HG02642 (cell line): ENCODE data around the gene RAD50.

Experiments
- ATAC-seq: cut with Tn5 transposase; IDR thresholded peaks from one replicate; pipeline ENCODE4 v1.9.1; 2021; ENCODE audit warnings: mild to moderate bottlenecking; ENCODE audit not compliant: unreplicated experiment, poor library complexity

The RAD50 gene

DNA sequence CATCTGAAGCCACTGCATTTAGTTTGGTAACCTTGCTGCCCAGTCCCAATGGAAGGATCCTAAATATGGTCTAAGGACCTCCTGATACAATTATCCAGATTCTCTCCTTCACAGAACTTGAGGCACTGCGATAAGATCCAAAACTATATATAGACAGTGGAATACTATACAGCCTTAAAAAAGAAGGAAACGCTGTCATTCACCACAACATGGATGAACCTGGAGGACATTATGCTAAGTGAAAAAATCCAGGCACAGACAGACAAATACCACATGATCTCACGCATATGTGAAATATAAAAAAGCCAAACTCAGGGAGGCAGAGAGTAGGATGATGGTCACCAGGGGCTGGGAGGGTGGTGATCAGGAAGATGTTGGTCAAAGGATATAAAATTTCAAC is 114.2 kb downstream of the RAD50 start:
- no peak for ATAC-seq

DNA sequence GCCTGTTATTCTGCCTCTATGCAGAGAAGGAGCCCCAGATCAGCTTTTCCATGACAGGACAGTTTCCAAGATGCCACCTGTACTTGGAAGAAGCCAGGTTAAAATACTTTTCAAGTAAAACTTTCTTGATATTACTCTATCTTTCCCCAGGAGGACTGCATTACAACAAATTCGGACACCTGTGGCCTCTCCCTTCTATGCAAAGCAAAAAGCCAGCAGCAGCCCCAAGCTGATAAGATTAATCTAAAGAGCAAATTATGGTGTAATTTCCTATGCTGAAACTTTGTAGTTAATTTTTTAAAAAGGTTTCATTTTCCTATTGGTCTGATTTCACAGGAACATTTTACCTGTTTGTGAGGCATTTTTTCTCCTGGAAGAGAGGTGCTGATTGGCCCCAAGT is 116.7 kb downstream of the RAD50 start:
- no peak for ATAC-seq

DNA sequence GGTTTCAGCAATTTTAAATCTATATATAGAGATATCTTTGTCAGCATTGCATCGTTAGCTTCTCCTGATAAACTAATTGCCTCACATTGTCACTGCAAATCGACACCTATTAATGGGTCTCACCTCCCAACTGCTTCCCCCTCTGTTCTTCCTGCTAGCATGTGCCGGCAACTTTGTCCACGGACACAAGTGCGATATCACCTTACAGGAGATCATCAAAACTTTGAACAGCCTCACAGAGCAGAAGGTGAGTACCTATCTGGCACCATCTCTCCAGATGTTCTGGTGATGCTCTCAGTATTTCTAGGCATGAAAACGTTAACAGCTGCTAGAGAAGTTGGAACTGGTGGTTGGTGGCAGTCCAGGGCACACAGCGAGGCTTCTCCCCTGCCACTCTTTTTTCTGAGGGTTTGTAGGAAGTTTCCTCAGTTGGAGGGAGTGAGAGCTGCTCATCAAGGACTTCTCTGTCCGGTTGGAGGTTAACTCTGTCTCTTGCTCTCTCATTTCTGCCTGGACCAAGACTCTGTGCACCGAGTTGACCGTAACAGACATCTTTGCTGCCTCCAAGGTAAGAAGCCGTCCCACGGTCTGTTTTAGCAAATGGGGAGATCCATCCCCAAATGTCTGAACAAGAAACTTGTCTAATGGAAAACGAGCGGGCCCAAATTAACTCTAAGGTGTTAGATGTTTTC is 117.3 kb downstream of the RAD50 start, which contains the start of gene IL4:
IL4 (plus strand) TSS at position 51 of the 692 bp plus-strand sequence; CDS start at position 113, 62 bp downstream.
- ATAC-seq, result no peak

DNA sequence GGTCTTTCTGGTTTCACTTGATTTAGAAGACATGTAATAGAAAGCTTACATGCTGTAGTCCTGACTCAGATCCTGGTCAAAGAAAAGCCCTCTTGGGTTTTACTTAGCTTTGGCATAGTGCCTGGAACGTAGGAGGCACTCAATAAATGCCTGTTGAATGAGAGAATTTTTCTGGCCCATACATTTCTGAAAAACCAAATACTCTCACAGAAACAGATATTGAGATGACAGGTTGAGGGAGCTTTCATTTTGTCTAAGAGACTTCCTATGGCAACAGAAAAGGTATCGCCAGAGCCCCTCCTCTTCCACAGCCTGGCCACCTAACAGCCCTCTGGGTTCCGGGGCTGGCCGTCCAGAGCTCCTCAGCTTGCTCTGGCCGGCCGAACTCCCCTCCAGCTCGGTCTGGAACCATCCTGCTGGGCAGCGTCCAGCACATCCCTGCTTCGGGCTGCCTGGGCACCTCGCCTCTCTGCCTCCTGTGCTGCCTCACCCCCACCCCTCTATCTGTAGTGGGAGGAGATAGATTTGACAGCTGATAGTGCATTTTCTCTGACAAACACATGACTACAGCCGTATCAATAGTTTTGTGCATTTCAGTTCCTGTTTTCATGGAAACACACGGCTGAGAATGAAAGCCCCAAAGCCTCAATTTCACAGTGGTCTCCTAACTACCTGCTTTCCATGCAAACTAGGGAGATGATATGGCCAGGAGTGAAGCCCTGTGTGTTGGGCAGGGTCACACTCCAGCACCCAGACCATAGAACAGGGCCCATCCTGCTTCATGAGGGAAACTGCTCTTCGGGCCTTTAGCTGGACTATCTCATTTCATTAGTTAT is 118.1 kb downstream of the RAD50 start:
- peak; percentile 86 for ATAC-seq

DNA sequence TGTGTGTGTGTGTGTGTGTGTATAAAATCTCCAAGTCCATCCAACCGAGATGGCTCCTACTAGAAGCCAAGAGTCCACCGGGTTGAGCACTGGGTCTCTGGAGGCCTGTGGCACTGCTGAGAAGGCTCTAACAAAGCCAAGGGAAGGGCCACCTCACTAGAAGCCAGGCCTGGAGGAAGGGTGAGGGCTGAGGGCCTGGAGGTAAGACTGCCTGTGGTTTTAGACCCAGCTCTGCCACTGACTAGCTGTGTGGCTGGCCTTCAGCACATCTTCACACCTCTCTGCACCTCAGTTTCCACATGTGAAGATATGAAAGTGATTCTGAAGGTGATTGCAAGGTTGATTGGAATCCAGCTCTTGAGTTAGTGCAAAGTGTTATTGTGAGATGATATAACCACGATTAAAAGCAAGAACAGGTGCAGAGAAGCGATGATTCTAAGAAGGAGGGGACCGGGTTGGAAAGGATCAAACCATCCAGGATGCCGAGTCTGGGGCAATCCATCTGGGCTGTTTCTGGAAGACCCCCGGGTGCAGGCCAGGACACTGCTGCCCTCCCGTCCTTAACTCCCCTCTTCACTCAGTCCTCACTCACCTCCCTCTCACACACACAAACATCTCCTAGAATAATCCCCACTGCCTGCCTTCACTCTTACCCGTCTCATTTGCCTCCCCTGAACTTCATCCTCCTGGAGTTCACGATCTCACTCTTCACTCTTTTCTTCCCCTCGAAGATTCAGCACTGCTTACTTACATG is 119.3 kb downstream of the RAD50 start:
- no peak for ATAC-seq

DNA sequence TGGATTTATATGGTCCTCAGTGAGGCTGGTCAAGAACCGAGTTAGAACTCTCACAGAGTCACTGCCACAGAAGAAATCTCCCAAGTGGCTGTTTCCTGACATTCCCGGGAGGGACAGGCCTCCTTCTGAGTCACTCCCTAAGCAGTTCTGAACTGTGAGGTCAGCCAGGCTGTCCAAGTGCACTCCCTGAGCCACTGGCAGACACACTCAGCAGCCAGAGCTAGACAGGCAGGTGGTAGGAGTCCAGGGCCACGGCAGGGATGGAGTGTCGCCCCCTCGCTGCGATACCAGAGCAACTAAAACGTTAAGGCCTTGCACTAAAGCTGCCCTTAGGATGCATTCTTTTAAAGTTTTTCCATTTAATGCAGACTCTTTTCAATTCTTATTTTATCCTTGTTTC is 120.4 kb downstream of the RAD50 start:
- ATAC-seq, result no peak

DNA sequence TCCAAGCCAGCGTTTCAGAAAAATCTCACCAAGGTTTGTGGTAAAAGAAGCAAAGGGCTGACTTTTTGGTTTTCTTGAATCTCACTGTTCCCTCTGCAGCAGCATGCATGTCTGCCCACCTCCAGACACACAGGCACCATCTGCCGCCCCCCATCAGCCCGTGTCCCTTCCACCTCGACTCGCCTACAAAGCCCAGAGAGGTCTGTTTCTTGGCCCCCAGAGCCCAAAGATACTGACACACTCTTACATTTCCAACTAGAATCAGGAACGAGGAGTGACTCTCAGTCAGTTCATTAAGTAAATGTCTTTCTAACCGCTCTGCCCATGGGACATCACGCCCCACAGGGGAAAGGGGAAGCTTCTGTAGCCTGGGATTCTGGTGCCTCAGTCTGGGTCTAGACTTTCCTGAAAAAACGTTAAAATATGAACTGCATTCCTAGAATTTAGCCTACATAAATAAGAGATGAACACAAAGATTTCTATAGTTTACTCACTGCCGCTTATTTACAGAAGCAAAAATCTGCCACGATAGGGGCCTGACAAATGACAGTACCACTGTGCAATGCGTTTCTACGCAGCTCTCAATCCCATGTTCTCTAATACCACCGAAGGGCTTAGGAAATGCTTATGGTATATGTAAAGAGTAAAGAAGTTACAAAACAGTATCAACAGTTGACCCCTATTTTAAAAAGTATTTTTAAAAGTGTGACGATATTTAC is 121.1 kb downstream of the RAD50 start:
- ATAC-seq, result no peak

DNA sequence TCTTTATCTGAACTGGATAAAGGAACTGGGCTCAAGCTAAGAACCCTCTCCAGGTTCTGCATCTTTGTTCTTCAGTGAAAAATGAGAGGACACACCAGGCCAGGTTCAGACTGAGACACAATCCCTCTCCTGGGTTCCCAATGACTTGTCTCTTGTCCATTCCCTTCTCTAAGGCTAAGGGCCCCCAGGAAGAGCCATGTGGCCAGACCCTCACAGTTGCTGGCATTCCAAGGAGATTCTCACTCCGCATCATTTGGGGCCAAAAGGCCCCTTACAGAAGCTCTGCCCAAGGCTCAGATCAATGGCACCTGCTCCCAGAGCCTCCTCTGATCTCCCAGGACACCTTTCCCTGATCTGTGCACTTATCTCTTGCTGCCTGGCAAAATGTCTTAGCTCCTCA is 122.0 kb downstream of the RAD50 start:
- ATAC-seq, result no peak

DNA sequence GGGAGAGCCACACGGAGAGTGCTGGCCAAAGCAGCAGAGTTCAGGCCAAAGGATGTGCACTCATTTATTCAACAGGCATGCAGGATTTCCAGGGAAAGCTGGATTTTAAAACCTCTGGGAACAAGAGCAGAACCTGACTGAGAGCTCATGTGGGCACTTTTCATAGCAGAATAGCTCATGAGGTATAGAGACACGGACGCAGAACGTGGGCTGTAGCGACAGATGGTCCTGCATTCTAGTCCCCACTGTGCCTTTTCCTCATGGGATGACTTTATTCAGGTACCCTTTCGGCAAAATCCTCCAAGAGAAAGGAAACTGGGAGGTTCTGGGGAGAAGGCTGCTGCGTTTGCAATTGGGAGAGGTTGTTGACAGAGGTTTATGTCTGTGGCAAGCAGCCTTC is 122.4 kb downstream of the RAD50 start:
- ATAC-seq, result no peak

DNA sequence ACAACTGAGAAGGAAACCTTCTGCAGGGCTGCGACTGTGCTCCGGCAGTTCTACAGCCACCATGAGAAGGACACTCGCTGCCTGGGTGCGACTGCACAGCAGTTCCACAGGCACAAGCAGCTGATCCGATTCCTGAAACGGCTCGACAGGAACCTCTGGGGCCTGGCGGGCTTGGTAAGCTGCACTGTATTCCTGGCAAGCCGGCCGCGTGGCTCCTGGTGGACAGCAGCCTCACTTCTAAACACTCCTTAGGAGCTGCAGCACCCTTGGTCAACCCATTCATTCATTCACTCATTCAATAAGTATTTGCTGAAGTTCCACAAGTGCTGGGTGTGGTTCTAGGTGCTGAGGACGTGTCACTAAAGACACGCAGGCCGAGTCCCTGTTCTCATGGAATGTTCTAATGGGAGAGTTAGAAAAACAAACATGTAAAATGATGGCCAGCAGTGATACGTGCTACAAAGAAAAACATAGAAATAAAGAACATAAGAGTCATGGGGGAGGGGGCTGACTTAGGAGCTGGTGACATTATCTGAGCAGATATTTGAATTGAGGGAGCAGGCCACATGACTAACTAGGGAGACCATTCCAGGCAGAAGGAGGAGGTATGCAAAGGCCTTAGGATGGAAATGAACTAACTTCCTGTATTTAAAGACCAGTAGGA is 123.1 kb downstream of the RAD50 start:
- ATAC-seq, result no peak

DNA sequence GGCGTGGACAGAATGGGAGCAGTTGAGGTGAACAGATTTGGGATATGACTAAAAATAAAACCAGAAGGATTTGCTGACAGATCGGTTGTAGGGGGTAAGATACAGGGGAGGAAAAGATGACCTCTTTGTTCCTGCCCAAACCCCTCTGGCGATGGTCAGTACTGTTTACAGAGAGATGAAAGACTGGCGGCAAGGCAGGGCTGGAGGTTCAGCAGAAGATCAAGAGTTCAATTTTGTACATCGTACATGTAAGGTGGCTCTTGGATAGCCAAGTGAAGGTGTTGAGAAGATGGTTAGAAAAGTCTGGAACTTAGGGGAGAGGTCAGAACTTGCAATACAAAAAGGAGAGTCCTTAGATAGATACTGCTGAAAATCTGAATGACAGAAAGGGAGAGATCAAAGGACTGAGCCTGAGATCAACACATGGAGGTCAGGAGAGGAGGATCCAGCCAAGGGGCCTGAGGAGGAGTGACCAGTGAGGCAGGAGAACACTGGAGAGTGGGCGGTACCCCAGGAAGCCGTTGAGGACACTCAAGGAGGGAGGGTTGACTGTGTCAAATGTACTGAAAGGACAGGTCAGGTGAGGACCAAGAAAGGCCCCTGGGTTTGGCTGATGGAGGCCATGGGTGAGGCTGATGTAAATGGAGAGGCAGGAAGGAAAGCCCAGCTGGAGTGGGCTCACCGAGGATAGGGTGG is 124.2 kb downstream of the RAD50 start:
- no peak for ATAC-seq

DNA sequence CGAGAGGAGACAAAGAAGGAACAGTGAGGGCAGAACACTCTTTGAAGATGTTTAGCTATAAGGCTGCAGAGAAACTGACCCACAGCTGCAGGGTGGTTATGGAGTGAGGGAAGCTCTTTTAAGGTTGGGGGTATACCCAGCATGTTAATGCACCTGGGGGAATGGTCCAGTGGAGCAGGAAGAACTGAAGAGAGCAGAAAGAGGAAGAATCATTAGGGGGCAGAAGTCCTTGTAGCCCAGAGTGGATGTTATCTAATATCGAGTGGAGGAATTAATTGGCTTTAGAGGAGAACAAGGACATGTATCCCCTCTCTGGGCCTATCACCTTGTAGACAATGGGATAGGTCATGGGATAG is 124.7 kb downstream of the RAD50 start:
- no peak for ATAC-seq

DNA sequence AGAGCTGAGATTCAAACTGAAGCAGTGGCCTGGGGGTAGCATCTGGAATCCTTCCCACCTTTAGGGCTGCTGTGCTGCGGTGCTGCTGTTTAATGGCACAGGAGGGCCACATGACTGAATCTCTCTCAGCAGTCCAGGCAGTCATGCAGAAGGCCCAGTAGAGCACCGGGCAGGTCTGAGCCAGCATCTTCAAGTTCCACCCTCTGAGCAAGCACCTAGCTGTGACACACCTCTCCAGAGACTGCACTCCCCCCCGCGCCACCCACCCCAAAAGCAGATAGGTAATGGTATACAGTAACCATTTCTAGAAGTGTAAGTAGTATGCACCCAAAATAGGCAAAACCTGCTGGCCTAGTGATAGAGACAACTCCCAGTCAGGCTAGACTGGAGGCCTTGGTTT is 125.2 kb downstream of the RAD50 start:
- no peak for ATAC-seq

DNA sequence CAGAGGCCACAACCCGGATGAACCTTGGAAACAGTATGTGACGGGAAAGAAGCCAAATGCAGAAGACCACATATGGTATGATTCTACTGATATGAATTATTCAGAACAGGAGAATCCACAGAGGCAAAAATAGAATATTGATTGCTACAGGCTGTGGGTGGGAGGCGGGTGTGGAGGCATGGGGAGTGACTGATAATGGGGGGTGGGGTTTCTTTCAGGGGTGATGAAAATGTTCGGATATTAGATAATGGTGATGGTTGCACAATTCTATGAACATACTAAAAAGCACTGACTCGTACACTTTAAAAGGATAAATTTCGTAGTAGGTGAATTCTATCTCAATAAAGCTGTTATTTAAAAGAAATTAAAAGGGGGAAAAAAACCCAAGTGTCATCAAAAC is 127.7 kb downstream of the RAD50 start:
- no peak for ATAC-seq

DNA sequence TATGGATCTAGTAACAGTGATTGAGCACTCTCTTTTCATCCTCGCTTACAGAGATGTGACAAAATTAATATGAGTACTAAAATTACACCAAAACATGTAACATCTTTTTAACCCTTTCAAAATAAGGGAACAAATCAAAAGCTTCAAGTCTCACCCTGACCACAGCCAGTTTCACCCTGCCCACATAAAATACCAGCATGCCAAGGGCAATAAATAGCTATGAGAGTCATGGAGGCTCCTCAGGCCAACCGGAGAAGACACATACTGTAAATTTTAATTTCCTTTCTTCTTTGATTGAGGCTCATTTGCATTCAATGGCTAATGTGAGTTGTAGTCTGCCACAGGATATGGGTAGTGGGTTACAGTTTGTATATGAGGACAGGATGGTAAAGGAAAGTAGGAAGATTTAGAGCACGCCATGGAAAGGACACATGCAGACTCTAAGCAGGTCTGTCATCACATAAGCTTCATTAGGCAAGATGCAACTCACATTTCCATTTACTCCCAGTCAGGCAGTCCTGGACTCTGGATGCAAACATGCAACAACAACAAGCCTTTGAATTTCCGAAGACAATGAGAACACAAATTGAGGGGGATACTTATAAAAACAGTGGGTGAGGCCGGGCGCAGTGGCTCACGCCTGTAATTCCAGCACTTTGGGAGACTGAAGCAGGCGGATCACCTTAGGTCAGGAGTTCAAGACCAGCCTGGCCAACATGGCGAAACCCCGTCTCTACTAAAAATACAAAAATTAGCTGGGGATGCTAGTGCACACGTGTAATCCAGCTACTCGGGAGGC is 128.3 kb downstream of the RAD50 start:
- ATAC-seq, result no peak

DNA sequence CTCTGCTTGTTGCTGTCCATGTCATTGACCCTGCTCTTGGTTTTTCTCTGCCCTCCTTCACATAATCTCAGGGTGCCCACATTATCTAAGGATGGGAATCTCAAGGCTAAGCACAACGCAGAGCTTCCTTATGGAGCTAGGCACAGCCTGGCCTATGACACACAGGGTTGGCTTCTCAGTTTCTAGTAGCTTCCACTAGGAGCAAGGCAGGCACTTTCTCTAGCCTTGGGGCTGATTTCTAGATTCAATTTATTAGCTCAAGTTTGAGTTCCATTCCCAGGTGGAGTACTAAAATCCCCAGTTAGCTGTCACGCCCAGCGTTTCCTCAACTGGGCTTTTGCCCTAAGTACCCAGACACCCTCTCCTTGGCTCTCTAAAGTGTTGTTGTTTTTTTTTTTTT is 129.4 kb downstream of the RAD50 start:
- ATAC-seq, result no peak

DNA sequence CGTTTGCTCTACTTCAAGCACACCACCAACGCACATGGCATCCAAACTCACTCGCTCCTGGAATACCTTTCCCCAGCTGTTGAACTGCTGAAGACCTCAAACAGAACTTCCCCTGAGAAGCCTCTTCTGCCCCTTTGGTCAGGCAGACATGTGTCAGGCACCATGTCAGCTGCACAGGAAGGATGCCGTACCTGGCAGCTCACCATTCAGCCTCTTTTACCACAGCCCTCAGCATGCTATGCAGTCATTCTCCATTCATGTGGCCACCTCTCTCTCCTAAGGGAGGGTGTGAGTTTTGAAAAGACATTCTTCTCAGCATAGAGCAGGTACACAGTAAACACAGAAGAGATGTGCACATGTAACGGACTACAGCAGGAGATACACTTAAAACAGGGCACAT is 131.2 kb downstream of the RAD50 start:
- ATAC-seq, result no peak

DNA sequence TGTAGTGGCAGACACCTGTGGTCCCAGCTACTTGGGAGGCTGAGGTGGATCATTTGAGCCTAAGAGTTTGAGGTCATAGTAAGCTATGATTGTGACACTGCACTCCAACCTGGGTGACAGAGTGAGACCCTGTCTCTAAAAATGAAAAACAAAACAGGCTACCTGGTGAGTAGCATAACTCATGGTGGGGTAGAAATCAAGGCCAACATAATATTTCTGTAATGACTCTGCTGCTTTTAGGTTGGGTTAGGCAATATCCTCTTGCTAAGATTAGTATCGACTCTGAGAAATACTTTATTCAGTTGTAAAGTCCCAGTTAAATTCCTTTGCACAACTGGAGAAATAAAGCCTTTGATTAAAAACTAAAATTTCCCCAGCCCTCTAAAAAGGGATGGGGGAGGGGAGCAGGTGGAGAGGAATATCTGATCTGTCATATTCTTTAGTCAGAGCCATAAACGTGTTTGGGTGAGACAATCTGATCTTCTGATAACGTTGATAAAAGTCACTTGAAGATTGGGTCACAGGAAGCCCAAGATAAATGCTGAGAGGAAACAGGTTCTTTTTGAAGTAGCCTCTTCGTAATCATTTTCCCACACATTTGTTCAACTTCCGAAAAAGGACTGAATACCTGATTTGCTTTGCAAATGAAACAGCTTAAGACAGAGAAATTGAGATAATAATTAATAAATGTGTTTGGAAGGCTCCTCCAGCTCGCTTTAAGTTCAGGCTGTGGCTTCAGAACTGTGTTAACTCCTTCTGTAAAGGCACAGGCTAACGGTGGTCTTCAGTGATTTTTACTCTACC is 132.0 kb downstream of the RAD50 start:
- no peak for ATAC-seq
